ENCODE data around the gene MED13L.

The MED13L gene

DNA sequence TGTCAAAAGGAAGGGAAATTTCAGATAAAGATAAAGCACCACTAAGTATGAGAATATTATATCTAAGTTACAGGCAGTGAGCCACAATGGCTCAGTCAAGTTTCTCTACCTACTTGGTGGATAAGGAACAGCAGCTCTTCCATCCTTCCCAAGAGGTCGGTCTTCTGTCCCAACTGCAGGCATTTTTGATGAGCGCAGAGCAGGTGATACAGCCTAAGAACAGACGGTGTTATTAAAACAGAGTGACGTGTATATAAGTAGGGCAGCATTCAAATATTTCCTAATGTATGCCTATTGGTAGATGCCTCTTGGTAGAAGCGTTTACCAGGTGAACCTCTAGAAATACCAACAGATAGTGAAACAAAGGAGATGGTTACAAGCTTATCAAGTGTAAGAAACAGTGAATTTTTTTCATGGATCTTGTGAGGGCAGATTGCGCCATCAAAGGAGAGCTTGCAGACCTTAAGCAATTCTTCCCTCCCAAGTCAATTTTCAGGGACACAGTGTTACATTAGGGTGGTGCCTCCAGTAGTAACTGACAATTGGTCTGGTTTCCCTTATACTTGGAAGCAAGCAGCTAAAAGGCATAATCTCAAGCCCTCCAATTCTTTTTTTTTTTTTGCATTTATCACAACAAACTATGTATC lies 274.5 kb downstream of the MED13L start:
- ATAC-seq = no peak
- TF ChIP-seq RARB (CRISPR knock-in tag; IDR thresholded peaks at IDR 0.05) (no peak), BACH2 (CRISPR knock-in tag; IDR thresholded peaks at IDR 0.05; ENCODE audit: borderline replicate concordance) (no peak), OSR1 (CRISPR knock-in tag; IDR thresholded peaks at IDR 0.05) (no peak), ZC3H10 (CRISPR knock-in tag; IDR thresholded peaks at IDR 0.05) (no peak), GLIS3 (CRISPR knock-in tag; IDR thresholded peaks at IDR 0.05) (no peak), ZNF8 (CRISPR knock-in tag; IDR thresholded peaks at IDR 0.05) (no peak), TCF4 (CRISPR knock-in tag; IDR thresholded peaks at IDR 0.05; ENCODE audit: borderline replicate concordance) (no peak), ISL1 (CRISPR knock-in tag; IDR thresholded peaks at IDR 0.05) (no peak), ARNTL (CRISPR knock-in tag; IDR thresholded peaks at IDR 0.05; ENCODE audit: borderline replicate concordance, low read depth) (no peak), ZNF565 (CRISPR knock-in tag; conservative IDR thresholded peaks at IDR 0.05; ENCODE audit: low read depth) (no peak), ZNF70 (CRISPR knock-in tag; IDR thresholded peaks at IDR 0.05) (no peak), PPARA (CRISPR knock-in tag; IDR thresholded peaks at IDR 0.05; ENCODE audit: borderline replicate concordance) (no peak)
- TF ChIP-seq, protein P1, sequence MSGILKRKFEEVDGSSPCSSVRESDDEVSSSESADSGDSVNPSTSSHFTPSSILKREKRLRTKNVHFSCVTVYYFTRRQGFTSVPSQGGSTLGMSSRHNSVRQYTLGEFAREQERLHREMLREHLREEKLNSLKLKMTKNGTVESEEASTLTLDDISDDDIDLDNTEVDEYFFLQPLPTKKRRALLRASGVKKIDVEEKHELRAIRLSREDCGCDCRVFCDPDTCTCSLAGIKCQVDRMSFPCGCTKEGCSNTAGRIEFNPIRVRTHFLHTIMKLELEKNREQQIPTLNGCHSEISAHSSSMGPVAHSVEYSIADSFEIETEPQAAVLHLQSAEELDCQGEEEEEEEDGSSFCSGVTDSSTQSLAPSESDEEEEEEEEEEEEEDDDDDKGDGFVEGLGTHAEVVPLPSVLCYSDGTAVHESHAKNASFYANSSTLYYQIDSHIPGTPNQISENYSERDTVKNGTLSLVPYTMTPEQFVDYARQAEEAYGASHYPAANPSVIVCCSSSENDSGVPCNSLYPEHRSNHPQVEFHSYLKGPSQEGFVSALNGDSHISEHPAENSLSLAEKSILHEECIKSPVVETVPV (CRISPR knock-in tag; IDR thresholded peaks at IDR 0.05) = no peak
- TF ChIP-seq, protein P2, sequence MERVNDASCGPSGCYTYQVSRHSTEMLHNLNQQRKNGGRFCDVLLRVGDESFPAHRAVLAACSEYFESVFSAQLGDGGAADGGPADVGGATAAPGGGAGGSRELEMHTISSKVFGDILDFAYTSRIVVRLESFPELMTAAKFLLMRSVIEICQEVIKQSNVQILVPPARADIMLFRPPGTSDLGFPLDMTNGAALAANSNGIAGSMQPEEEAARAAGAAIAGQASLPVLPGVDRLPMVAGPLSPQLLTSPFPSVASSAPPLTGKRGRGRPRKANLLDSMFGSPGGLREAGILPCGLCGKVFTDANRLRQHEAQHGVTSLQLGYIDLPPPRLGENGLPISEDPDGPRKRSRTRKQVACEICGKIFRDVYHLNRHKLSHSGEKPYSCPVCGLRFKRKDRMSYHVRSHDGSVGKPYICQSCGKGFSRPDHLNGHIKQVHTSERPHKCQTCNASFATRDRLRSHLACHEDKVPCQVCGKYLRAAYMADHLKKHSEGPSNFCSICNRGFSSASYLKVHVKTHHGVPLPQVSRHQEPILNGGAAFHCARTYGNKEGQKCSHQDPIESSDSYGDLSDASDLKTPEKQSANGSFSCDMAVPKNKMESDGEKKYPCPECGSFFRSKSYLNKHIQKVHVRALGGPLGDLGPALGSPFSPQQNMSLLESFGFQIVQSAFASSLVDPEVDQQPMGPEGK (CRISPR knock-in tag; IDR thresholded peaks at IDR 0.05; ENCODE audit: borderline replicate concordance) = no peak
- TF ChIP-seq, protein P3, sequence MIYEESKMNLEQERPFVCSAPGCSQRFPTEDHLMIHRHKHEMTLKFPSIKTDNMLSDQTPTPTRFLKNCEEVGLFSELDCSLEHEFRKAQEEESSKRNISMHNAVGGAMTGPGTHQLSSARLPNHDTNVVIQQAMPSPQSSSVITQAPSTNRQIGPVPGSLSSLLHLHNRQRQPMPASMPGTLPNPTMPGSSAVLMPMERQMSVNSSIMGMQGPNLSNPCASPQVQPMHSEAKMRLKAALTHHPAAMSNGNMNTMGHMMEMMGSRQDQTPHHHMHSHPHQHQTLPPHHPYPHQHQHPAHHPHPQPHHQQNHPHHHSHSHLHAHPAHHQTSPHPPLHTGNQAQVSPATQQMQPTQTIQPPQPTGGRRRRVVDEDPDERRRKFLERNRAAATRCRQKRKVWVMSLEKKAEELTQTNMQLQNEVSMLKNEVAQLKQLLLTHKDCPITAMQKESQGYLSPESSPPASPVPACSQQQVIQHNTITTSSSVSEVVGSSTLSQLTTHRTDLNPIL (CRISPR knock-in tag; IDR thresholded peaks at IDR 0.05; ENCODE audit: low read depth) = no peak
- TF ChIP-seq, protein P4, sequence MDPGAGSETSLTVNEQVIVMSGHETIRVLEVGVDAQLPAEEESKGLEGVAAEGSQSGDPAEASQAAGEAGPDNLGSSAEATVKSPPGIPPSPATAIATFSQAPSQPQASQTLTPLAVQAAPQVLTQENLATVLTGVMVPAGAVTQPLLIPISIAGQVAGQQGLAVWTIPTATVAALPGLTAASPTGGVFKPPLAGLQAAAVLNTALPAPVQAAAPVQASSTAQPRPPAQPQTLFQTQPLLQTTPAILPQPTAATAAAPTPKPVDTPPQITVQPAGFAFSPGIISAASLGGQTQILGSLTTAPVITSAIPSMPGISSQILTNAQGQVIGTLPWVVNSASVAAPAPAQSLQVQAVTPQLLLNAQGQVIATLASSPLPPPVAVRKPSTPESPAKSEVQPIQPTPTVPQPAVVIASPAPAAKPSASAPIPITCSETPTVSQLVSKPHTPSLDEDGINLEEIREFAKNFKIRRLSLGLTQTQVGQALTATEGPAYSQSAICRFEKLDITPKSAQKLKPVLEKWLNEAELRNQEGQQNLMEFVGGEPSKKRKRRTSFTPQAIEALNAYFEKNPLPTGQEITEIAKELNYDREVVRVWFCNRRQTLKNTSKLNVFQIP (CRISPR knock-in tag; IDR thresholded peaks at IDR 0.05; ENCODE audit: borderline replicate concordance, low read depth) = no peak
- TF ChIP-seq, protein P5, sequence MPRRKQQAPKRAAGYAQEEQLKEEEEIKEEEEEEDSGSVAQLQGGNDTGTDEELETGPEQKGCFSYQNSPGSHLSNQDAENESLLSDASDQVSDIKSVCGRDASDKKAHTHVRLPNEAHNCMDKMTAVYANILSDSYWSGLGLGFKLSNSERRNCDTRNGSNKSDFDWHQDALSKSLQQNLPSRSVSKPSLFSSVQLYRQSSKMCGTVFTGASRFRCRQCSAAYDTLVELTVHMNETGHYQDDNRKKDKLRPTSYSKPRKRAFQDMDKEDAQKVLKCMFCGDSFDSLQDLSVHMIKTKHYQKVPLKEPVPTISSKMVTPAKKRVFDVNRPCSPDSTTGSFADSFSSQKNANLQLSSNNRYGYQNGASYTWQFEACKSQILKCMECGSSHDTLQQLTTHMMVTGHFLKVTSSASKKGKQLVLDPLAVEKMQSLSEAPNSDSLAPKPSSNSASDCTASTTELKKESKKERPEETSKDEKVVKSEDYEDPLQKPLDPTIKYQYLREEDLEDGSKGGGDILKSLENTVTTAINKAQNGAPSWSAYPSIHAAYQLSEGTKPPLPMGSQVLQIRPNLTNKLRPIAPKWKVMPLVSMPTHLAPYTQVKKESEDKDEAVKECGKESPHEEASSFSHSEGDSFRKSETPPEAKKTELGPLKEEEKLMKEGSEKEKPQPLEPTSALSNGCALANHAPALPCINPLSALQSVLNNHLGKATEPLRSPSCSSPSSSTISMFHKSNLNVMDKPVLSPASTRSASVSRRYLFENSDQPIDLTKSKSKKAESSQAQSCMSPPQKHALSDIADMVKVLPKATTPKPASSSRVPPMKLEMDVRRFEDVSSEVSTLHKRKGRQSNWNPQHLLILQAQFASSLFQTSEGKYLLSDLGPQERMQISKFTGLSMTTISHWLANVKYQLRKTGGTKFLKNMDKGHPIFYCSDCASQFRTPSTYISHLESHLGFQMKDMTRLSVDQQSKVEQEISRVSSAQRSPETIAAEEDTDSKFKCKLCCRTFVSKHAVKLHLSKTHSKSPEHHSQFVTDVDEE (CRISPR knock-in tag; IDR thresholded peaks at IDR 0.05) = no peak

DNA sequence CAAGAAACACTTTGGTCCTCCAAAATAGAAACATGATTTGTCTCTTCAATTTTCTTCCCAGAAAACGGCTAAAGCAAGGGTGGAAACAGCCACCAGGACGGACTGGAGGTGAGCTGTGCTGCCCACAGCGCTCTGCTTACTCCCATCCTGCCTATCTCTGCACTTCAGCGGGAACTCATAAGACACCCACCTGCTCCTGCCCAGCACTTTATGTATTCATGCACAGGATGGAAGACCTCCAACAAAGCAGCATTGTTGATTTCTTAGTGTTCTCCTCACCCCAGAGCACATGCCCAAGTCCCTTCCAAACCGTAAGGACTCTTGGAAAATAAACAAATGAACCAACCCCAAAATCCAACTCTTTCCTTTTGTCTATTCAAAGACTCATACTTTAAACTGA lies 277.2 kb downstream of the MED13L start:
- no peak for ATAC-seq
- TF ChIP-seq TCF4 (CRISPR knock-in tag; IDR thresholded peaks at IDR 0.05; ENCODE audit: borderline replicate concordance) (no peak), ZFP30 (CRISPR knock-in tag; IDR thresholded peaks at IDR 0.05) (no peak), RARB (CRISPR knock-in tag; IDR thresholded peaks at IDR 0.05) (no peak), ISL1 (CRISPR knock-in tag; IDR thresholded peaks at IDR 0.05) (no peak), PPARA (CRISPR knock-in tag; IDR thresholded peaks at IDR 0.05; ENCODE audit: borderline replicate concordance) (no peak), GLIS3 (CRISPR knock-in tag; IDR thresholded peaks at IDR 0.05) (no peak), OSR1 (CRISPR knock-in tag; IDR thresholded peaks at IDR 0.05) (no peak), ZNF8 (CRISPR knock-in tag; IDR thresholded peaks at IDR 0.05) (no peak), ZC3H10 (CRISPR knock-in tag; IDR thresholded peaks at IDR 0.05) (no peak), ARNTL (CRISPR knock-in tag; IDR thresholded peaks at IDR 0.05; ENCODE audit: borderline replicate concordance, low read depth) (no peak), CSDC2 (CRISPR knock-in tag; IDR thresholded peaks at IDR 0.05) (no peak), ZNF70 (CRISPR knock-in tag; IDR thresholded peaks at IDR 0.05) (no peak), ZFP3 (CRISPR knock-in tag; IDR thresholded peaks at IDR 0.05) (no peak)
- TF ChIP-seq, protein P5 (CRISPR knock-in tag; IDR thresholded peaks at IDR 0.05) = no peak
- TF ChIP-seq, protein P4 (CRISPR knock-in tag; IDR thresholded peaks at IDR 0.05; ENCODE audit: borderline replicate concordance, low read depth) = no peak
- TF ChIP-seq, protein P1 (CRISPR knock-in tag; IDR thresholded peaks at IDR 0.05) = no peak
- TF ChIP-seq, protein P3 (CRISPR knock-in tag; IDR thresholded peaks at IDR 0.05; ENCODE audit: low read depth) = no peak
